ENCODE data around the gene KLHL41. TPM values are rescaled to one million over a fixed set of nuclear protein-coding genes. Genes with fewer than 3 reads are reported as not detected.

KLHL41 gene
- total and polyA plus RNA-seq, 2 of the 13 experiments (the other 11 are each of a cell fraction or from before 2014, with no cell fraction given), result 0.07 to 0.31 TPM

- POLR2A ChIA-PET, result interaction anchor here (0.6 to 1.8 kb wide), 11 partner anchors 10 to 1236 kb away, joined by 3 to 7 read pairs (median 4); partner anchors contain the start of genes FASTKD1, SP5 and SSB
- H3K4me3 ChIP-seq (replicated peaks in 1 of 3; ENCODE audit: insufficient read depth in 1 of 3, low read depth in 2 of 3, low read length in 3 of 3), result peak overlapping the region; percentile 62 to 85 (median 85)
- no peaks in the 10 kb centered on the region for H4K20me1 ChIP-seq (ENCODE audit: insufficient read depth, low read length)
- peaks cover 0 to 5% of the 10 kb centered on the region in 2 experiments; a peak in 1 of 5 replicates for H3K36me3 ChIP-seq (replicated peaks in 1 of 2; ENCODE audit: control insufficient read depth in 1 of 2, insufficient read depth in 2 of 2, low read length in 2 of 2)
- peak overlapping the region; percentile 94 for H3K4me2 ChIP-seq (ENCODE audit: low read depth, low read length)
- CTCF ChIA-PET (ENCODE audit: low intra/inter-chr PET ratio, low total read pairs), result interaction anchor here (1.3 kb wide), 1 partner anchor 50 kb away, joined by 10 read pairs; no protein-coding TSS in a partner anchor
- no peaks in the 10 kb centered on the region for H3K79me2 ChIP-seq (ENCODE audit: insufficient read depth, low read length)
- ATAC-seq (peak; percentile 6; the same call in 2 of the 3 replicates), FAIRE-seq (no peak), DNase-seq (ENCODE audit: low spot score) (no peak)
- peaks cover 48% of the 10 kb centered on the region for H3K4me1 ChIP-seq (ENCODE audit: insufficient read depth, low read length)
- no TSS peak for BruUV-seq (replicated peaks)
- peak overlapping the region; percentile 70 for H3K9ac ChIP-seq (ENCODE audit: insufficient read depth, low read depth, low read length)
- in situ Hi-C loops (cut with HindIII; ENCODE audit: extremely low pct_ligation_motif_present, low pct_unique_long_range_greater_than_20kb), result no loop called here
- WGBS (ENCODE audit: low lambda C conversion rate), result 42% methylated on average over 14 of the region's 14 CpGs
- no peak overlapping the region for H3K27ac ChIP-seq (ENCODE audit: extremely low read length, insufficient read depth, low read length)
- H2AFZ ChIP-seq (ENCODE audit: low read length), result peak overlapping the region; percentile 88
- H3K27me3 ChIP-seq (ENCODE audit: control insufficient read depth in 1 of 2, insufficient read depth in 2 of 2, low read length in 2 of 2), result no peaks in the 10 kb centered on the region; a peak in 1 of 5 replicates
- intact Hi-C loops (cut with micrococcal nuclease; ENCODE audit: unreplicated experiment), result loop anchor here (5.0 kb wide), 2 partner anchors 44 to 94 kb away; partner anchors contain the start of gene FASTKD1
- no peaks in the 10 kb centered on the region for H3K9me3 ChIP-seq (ENCODE audit: low read length)
- no peak for TF ChIP-seq FOXP1 (IDR thresholded peaks at IDR 0.05)
- no peak for TF ChIP-seq FOXP1 (CRISPR knock-in tag; IDR thresholded peaks at IDR 0.05)
- TF ChIP-seq ZNF383 (CRISPR knock-in tag; IDR thresholded peaks at IDR 0.05; ENCODE audit: borderline replicate concordance), result 0 out of 2 replicates have a peak, but pooled peaks have one; percentile 3
- 0 out of 2 replicates have a peak, but pooled peaks have one; percentile 29 for TF ChIP-seq HMG20A (CRISPR knock-in tag; IDR thresholded peaks at IDR 0.05; ENCODE audit: borderline replicate concordance)
- no peak for TF ChIP-seq ZC3H4 (CRISPR knock-in tag; IDR thresholded peaks at IDR 0.05; ENCODE audit: borderline replicate concordance)
- TF ChIP-seq LRRFIP1 (CRISPR knock-in tag; conservative IDR thresholded peaks at IDR 0.05), result no peak
- peak; percentile 63; the same call in 1 of the 2 replicates for TF ChIP-seq RCOR2 (CRISPR knock-in tag; IDR thresholded peaks at IDR 0.05)
- no peak for TF ChIP-seq THAP9 (CRISPR knock-in tag; IDR thresholded peaks at IDR 0.05; ENCODE audit: borderline replicate concordance)
- TF ChIP-seq DZIP1 (CRISPR knock-in tag; IDR thresholded peaks at IDR 0.05), result 0 out of 2 replicates have a peak, but pooled peaks have one; percentile 8
- TF ChIP-seq CHD4 (IDR thresholded peaks at IDR 0.05; ENCODE audit: borderline replicate concordance, low read length), result peak; percentile 63; the same call in 1 of the 2 replicates
- 0 out of 2 replicates have a peak, but pooled peaks have one; percentile 2 for TF ChIP-seq SIN3B (IDR thresholded peaks at IDR 0.05; ENCODE audit: low read length)
- peak; percentile 87 for TF ChIP-seq ZNF460 (CRISPR knock-in tag; IDR thresholded peaks at IDR 0.05; ENCODE audit: borderline replicate concordance)
- TF ChIP-seq HOMEZ (CRISPR knock-in tag; IDR thresholded peaks at IDR 0.05; ENCODE audit: low read depth), result no peak
- peak; percentile 16; the same call in 1 of the 2 replicates for TF ChIP-seq FOXO1 (CRISPR knock-in tag; IDR thresholded peaks at IDR 0.05)
Observed at GRCh38 chr2:169478745-169479256, 30.7 kb upstream of the KLHL41 start.

All from HepG2 (cell line).